ENCODE results near the gene WNT8A.

WNT8A gene

DNA sequence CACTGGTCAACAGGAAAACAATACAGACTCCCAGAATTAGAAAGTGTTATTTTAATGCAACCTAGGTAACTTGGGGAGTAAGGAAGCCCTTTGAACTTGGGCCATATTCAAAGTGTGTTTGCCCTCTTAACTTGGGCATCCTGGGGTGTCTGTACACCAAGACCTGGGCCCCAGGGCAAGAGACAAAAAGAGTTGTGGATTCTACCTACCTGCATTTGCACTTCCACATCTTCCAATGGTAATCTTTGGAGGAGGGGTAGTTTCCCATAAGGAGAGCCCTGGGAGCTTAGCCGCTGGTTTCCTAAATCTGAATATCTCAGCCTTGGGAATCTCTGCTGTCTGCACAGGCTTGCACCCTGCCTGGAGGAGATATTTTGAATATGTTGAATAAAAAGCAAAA is 8.5 kb downstream of the WNT8A start:
- no peak for FAIRE-seq

DNA sequence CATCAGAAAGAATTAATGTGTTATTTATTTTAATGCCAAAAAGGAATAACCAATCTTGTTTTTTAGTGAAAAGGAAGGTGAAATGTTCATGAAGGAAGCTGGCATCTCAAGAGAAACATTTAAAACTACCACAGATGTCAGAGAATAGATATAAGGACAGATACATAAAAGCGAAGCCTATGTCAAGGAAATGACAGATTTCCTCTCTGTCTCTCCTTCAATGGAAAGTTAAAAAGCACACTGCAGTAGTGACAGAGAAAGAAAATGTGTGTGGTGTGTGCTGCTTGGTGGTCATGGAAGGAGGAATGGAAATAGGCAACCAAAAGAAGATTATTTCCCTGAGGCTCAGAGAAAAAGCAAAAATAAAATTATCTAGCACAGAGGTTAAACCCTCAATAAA is 9.2 kb downstream of the WNT8A start:
- no peak for FAIRE-seq

DNA sequence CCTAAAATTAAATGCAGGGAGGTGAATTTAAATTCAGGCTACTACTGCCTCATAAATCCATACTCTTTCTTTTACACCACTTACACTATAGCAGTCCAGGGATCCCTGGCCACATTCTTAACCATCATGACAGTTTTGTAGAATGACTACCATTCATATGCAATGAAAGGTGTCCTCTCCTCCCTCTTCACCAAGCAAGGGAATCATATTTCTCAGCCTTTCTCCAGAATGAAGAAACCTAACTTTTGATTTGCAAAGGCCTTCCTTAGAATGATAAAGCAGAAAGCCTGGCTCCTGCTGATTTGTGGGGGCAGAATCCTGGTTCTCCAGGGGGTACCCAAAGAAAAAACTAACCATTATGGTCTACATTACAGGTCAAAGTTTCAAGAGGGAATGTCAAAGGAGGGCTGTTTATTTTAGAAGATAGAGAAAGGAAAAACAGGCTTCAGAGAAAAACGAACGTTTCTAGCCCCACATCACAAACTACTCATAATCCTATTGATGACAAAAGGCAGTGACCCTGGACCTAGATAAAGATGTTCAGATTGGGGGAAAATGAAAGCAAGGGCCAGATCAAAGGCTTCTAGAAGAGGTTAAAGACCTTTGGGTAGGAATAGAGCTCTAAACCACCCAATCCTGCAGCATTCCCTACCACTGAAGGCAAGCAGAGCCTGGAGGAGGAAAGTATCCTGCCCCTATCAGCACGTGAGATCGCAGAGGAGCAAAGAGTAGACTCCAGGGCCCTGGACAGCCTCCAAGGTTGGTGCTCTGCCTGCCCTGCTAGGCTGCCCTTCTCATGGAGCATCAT is 11.5 kb downstream of the WNT8A start:
- no peak for FAIRE-seq

DNA sequence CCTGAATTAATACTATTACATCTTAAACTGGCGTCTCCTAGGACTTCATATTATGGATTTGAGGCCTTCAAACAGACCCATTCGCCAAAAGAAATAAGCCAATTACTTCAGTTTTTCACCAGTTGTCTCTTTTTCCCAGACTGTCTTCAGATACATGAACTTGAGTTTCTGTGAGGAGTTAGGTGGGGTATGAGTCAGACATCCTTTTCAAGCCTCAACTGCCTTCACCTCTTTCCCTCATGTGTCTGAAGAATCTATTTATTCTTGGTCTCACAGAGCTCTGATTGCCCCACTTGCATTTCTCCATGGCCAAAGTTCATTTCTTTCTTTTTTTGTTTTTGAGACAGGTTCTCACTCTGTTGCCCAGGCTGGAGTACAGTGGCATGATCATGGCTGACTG is 12.5 kb downstream of the WNT8A start:
- FAIRE-seq: no peak

DNA sequence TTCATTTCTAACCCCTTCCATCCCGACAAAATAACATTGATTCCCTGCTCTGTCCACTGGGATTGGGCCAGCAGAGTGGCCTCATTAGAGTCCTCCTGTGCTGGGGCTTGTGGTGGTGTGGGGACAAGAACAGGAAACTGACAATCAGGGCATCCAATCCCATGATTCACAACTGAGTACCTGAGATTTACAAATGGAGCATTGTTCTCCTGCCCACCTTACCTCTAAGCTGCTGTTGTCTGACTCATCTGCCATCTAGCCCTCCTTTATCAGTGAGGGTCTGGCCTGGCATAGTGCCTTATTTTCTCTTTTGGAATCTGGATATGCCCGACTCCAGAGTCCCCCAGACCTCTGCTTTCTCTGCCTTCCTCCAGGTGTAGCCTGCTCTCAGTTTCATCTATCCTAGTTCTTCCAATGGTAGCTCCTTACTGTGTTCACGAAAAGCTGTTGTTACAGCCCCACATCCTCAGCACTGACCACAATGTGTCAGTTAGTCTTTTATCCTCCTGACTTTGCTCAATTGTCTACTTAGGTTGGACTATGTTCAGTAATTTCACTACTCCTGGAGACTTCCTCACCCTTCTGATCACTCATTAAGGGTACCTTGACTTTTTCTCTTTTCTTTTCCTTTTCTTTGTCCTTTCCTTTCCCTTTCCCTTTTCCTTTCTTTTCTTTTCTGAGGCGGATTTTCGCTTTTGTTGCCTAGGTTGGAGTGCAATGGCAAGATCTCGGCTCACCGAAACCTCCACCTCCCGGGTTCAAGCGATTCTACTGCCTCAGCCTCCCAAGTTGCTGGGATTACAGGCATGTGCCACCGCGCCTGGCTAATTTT is 13.4 kb downstream of the WNT8A start:
- FAIRE-seq: no peak

DNA sequence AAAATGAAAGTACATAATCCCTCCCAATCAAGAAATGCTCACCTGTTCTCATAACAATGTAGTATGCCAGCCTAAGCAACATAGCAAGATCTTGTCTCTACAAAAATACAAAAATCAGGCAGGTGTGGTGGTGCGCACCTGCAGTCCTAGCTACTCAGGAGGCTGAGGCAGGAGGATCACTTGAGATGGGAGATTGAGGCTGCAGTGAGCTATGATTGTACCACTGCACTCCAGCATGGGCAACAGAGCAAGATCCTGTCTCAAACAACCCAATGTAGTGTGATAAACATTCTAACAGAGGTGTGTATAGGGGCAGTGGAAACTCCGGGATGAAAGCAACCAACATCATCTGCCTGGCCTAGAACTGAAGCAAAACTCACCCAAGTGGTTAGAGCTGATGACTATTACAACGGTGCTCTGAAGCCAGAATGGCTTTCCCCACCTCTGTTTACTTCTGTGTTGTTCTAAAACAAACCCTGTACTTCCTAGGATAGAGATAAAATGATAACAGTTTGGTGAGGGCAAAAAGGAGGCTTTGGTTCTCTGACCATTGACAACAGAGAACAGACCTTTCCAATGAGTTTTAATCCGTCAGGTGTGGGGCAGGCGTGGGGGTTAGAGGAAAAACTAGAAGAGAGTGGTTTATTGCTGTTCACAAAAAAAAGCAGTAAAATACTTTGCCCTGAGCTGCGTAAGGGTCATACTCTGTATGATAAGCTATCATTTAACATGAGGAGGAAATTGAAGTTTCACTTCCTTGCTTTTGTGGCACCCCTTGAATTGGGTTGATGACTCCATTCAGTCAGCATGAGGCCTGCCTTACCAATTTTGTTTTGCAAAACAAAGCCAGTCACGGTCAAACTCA is 18.9 kb downstream of the WNT8A start:
- no peak for FAIRE-seq

DNA sequence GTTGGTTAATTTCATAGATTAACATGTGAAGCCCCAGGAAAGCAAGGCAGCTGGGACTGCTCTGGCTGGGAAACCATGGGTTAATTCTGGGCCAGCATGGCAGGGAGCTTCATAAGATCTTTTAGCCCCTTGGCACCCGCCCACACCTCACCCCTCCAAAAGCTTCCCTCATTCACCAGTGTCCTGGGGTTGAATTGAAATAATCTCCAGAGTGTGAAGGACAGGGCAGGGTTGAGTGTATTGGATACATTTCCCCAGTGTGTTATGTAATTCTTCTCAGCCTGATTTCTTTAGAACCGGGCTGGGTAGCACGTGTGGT is 19.4 kb downstream of the WNT8A start:
- FAIRE-seq: no peak

DNA sequence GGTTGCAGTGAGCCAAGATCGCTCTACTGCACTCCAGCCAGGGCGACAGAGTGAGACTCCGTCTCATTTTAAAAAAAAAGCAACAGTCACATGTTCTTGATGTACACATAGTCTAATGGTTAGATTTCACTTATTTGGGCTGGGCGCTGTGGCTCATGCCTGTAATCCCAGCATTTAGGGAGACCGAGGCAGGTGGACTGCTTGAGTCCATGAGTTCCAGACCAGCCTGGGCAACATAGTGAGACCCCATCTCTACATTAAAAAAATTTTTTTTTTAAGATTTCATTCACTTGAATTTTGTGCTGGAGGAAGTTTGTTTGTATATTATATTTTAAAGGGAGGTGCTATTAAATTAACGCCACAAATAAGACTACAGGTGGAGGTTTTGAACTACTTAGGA is 21.9 kb downstream of the WNT8A start:
- no peak for FAIRE-seq

DNA sequence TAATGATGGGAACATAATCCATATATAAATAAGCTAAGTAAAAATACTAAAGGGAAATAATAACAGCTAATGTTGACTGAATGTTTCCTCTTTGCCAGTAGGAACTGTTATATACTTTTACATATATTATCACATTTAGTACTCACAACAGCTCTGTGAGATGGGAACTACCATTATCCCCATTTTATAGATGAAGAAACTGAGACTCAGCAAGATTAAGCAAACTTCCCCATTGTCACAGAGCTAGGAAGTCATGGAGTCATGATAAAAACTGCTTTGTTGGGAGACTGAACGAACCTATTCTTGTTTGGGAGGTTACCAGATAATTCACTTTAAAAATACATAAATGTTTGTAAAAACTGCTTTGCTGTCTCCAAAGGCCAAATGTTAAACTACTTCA is 23.4 kb downstream of the WNT8A start:
- FAIRE-seq: no peak

DNA sequence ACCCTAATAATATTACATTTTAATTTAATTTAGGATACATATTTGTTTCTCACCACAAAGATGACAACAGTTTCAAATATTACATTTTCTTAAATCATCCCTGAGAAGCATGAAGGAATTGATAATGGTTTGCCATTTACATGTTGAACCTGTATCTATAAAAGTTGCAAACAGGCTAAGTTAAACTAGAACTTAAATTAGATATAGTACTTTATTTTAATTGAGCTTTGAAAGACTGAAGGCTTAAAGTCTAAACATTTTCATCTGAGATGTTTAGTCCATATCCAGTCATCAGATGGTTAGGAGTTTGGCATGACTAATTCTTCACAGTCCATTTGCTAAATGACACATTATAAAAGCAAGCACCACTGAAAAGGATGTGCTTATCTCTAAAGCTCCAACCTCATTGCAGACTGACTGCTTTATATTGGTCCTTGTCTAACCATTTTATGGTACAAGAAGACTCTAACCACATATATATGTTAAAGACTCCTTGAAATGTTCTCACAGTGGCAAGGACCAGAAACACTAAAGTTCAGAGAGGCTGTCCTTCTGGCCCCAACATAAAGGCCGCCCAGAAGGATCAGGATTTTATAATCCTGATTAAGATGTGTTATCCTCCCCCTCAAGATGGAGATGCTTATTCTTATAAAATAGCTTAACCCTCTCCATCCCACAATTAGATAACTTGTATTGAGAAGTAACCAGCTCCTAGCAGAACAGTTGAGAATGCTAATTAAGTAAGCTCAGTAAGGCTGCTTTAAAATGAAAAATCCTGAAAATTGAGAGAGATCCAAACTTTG is 25.8 kb downstream of the WNT8A start:
- no peak for FAIRE-seq

DNA sequence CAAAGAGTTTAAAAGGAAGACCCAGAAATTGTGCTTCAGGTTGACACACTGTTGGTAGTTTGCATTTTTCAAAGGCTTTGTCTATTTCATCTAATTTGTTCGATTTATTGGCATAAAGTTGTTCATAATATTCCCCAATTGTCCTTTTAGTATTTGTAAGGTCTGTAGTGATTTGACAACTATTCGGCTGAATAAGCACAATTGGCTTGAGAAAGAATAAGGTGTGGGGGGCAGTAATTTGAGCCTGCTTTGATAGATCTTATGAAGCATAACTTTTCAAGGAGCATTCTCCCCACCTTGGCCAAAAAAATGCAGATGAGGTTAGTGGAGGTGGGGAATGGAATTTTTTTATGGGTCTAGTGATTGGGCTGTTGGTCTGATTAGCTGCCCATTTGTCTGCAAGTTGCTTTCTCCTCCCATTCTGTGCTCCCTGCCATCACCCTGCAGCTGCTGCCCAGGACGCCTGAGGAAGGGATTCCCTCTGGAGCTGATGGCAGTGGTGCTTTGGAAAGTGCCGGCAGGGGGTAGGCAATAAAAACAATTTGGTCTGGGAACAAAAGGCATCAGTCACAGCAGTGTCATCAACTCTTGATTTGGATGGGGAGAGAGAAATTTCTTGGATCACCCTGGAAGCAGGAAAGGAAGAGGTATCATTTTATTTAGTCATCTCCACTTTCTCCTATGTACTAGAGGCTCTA is 26.6 kb downstream of the WNT8A start:
- no peak for FAIRE-seq

DNA sequence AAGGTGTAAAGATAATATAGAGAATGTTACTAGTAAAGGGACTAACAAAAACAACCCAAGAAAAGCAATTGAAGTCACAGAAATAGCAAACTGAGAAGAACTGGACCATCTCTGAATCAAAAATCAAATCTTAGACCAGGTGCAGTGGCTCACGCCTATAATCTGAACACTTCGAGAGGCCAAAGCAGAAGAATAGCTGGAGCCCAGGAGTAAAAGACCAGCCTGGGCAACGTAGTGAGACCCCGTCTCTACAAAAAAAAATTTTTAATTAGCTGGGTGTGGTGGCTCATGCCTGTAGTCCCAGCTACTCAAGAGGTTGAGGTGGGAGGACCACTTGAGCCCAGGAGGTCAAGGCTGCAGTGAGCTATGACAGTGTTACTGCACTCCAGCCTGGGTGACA is 27.3 kb downstream of the WNT8A start:
- no peak for FAIRE-seq

DNA sequence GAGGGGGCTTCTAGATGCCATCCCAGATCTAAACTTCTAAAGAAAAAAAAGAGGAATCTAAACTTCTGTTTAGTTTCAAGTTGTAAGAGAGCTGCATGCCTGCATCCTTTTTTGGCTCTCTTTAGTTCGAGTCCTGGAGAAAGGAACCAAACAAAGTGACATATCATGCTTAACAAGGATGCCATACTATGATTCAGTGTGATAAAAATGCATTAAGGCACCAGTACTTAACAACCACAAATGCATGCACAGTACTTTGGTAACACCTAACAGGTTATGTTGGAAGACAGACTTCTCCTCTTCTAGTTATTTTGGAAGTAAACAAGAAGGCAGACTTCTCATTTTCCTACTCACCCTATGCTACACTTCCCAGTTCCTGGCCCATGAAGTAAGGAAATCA is 28.1 kb downstream of the WNT8A start:
- no peak for FAIRE-seq

DNA sequence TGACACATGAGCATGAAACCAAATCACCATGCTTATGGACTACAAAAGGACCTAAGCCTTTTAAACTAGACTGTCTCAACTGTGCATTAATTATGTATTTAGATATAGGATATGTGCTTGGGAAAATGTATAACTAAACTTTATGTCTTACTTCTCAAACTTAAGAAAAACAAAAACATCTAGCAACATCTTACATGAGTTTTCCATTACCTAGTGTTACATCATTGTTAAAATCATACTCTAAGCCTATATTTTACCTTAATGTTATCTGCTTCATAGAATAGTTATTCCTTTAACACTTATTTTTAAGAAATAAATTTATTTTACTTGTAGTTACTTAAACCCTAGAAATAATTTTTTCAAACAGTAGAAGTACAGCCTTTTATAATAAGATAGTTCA is 31.4 kb downstream of the WNT8A start:
- FAIRE-seq: peak; percentile 76

DNA sequence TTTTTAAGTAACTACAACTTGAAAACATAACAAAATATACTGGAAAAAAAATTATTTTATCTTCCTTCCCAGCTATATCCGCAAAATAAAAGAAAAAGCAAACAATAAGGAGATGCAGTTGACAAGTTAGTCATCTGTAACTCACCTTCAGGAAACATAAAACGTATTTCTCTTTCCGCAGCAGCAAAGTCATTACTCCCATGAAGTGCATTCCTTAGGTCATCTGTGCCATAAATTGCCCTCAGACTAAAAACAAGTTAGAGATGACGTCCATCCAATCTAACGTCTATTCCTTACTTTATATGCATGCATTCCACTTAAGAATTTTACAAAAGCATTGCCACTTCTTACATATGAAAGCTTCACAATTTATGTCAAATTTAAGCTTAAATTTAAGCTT is 44.5 kb downstream of the WNT8A start:
- FAIRE-seq: no peak

DNA sequence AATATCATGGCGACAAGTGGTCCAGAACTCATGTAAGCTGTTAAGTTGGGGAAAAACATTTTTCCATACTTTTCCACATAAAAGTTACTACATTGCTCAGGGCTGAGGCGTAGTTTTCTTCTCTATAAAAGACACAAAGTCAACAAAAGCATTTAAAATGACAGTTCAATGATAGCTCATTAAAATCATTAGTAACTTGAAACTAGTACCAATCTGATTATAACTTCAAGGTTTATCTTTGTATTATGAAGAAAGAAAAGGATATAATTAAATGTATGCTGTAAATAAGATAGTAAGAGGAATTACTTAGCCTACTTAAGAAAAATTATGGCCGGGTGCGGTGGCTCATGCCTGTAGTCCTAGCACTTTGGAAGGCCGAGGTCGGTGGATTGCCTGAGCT is 45.5 kb downstream of the WNT8A start:
- FAIRE-seq: no peak

DNA sequence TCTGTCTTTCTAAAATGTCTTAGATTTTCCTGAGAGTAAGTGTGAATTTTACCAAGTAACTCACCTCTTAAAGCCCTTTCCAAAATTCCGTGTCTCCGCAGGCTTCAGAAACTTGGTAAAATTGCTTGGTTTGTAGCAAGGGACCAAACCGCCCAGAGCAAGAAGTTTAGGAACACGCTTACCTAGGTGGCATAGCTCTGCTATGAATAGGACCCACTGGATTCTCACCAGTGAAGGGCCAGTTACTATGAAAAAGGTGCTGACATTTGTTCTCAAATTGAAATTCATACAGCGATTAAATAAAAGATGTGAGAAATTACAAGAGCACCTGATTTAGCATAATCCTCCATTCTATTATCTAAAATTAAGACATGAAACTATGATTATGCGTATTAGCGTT is 48.7 kb downstream of the WNT8A start:
- FAIRE-seq: no peak

DNA sequence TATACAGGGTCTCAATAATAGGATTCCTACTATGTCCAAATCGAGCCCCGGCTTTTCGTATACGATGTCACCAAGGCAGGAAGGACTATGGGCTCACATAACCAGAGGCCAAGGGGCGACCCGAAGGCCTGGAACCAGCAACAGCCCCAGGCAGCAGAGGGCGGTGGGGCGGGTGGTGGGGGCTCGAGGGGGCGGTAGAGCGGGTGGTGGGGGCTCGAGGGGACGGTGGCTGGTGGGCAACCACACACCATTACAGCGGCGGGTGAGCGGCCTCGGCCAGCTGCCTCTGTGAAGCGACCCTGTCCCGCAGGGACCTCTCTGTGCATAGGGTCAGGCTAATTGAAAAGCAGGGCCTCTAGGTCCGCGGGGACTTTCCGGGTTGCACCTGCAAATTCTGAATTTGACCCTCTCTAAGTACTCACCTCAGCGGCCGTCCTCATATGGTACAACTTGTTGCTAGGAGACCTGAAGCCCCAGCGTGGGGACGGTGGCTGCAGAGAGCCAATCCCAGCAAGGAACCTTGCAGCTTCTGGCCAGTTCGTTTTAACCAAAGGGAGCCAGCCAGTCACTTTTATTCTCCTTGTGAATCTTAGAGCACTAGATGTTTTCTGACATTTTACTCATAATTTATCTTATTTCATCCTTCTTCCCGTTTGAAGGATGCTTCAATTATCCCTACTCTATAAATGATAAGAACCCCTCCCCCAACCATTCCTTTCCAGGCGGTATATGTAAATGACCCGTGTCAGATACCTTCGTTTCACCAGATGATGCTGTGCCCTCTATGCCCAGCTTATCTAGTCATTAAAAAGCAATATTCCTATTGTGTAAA is 55.3 kb downstream of the WNT8A start, which contains the start of gene NME5:
TSS of gene NME5 (minus strand) at position 480 of the 832 bp plus-strand sequence. CDS start 648 bp downstream, outside the sequence.
- FAIRE-seq: no peak

DNA sequence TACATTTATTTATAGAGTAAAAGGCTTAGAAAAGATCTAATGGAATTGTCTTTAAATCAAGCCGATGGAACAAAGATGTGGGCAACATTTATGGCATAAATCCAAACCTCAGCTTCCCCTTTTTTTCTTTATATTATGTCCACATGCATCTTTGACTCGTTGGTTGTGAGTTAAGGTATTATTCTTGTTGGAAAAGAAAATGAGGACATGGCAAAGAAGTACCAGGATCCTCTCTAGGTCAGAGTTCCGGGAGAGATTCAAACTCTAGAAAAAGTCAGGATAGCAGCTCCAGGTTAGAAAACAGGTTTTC is 55.9 kb downstream of the WNT8A start:
- FAIRE-seq: no peak

DNA sequence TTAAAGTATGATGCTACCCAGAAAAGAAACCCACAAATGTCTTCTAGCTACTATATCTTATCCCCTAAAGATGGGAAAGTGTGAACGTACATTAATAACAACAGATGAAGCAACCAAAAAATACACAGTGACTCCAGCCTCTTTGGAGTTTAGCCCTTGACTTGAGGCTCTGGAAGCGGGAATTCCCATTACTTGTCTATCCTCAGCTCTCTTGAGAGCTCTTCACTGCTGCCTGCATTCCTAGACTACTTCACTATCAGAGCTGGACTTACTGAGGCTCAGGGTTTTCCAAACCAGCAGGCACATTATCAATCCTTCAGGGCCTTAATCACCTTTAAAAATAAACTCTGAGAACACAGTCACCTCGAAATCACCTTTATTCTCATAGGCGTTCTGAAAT is 56.4 kb downstream of the WNT8A start:
- no peak for FAIRE-seq
